HUES48 (cell line): Measurements from ENCODE around the gene ATG4B.
A peak's percentile ranks its signal among the peaks of the same experiment; 100 is the strongest.

Experiments
- H3K27ac ChIP-seq: one replicate; pipeline ENCODE4 v1.7.0; 2013; ENCODE audit warnings: low read depth, low read length, inconsistent platforms
- H3K27me3 ChIP-seq: 2 replicates; pipeline ENCODE4 v1.6.1; 2013; ENCODE audit warnings: mild to moderate bottlenecking, low read length; ENCODE audit not compliant: control insufficient read depth, insufficient read depth
- H3K36me3 ChIP-seq: 2 replicates; pipeline ENCODE4 v1.6.1; 2013; ENCODE audit warnings: low read length; ENCODE audit not compliant: control insufficient read depth, insufficient read depth
- H3K4me1 ChIP-seq: 2 replicates; pipeline ENCODE4 v1.6.1; 2013; ENCODE audit warnings: mild to moderate bottlenecking, low read length; ENCODE audit not compliant: control insufficient read depth, insufficient read depth
- H3K4me3 ChIP-seq: 2 replicates; pipeline ENCODE4 v1.5.1; 2013; ENCODE audit warnings: mild to moderate bottlenecking, low read depth, low read length
- H3K9ac ChIP-seq: 2 replicates; pipeline ENCODE4 v1.6.1; 2013; ENCODE audit warnings: mild to moderate bottlenecking, low read depth, low read length, moderate library complexity
- H3K9me3 ChIP-seq: 2 replicates; pipeline ENCODE4 v1.6.1; 2013; ENCODE audit warnings: low read length; ENCODE audit not compliant: control insufficient read depth, insufficient read depth

ATG4B gene

DNA sequence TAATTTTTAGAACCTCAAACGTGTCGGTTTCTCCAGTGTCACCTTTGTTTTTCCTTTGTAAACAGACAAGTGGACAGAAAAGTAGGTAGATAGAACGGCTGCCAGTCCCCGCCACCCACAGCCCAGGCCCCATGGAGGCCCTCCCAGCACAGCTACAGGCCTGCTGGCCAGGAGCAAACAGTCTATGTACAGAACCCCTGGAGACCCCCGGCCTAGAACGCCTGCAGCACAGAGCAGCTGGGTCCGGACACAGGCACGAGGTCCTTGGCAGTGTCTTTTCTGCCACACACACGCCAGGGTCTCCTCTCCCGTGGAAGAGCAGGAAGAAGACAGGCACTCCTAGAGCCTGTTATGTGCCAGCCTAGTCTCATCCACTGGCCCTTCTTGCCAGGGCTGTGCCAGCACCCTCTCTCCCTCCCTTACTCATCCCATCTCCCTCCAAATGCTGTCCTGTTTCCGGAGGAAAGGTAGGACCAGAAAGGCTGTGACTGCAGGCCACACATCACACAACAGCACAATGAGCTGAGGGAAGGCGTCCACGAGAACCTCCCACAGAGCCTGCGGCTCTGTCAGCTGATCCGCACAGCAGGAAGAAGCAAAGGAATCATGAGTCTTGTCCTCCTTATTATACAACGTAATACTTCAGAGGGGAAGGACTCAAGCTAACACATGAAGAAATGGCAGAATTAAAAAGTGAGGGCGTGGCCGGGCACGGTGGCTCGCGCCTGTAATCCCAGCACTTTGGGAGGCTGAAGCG is 41.5 kb downstream of the ATG4B start:
- no peak overlapping the region for H3K27ac ChIP-seq
- no peaks in the 10 kb centered on the region for H3K27me3 ChIP-seq
- no peak overlapping the region for H3K4me3 ChIP-seq
- no peaks in the 10 kb centered on the region for H3K4me1 ChIP-seq
- no peaks in the 10 kb centered on the region for H3K9me3 ChIP-seq
- no peak overlapping the region for H3K9ac ChIP-seq
- peaks cover 89% of the 10 kb centered on the region for H3K36me3 ChIP-seq

DNA sequence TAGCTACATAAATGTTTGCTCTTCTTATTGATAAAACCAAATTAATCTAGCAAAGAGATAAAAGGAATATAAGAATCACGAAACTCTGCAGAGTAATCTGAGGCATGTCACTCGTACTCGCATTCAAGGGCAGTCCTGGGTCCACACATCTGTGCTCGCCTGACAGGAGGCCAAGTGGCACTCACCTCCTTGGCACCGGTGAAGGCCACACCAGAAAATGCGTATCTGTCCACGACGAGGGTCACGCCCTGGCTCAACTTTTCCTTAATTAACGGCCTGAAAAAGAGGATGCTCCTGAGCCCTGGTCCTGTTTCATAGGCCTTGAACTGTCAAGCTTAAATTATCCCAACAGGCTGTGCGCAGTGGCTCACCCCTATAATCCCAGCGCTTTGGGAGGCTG is 42.6 kb downstream of the ATG4B start:
- Histone ChIP-seq H3K36me3 (peaks cover 96% of the 10 kb centered on the region), H3K27me3 (no peaks in the 10 kb centered on the region), H3K27ac (no peak overlapping the region), H3K9me3 (no peaks in the 10 kb centered on the region), H3K4me3 (no peak overlapping the region), H3K9ac (no peak overlapping the region), H3K4me1 (no peaks in the 10 kb centered on the region)

DNA sequence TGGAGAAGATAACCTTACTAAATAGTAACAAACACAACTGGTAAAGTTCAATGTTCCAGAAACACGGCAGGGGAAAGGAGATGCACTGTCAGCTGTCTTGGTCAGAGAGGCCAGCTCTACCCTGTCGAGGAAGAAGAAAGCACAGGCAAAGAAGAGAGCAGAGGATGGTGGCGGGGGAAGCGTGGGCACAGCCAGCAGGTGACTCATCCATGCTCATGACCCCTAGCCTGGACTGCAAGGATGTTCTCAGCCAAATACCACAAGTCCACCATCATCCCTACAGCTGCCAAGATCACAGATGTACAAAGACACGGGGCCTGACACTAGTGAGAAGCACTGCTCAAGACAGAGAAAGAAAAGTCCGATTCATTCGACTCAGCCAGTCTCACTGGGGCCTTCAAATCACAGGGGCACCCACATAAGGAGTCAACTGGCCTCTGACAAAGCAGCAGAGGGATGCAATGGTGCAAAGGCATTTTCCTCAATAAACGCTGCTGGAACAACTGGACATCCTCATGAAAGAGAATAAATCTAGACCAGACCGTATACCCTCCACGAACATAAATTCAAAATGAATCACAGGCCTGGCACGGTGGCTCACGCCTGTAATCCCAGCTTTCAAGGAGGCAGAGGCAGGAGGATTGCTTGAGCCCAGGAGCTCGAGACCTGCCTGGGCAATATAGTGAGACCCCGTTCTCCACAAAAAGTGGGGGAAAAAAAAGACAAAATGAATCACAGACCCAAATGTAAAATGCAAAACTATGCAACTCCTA is 43.5 kb downstream of the ATG4B start:
- Histone ChIP-seq H3K9me3 (no peaks in the 10 kb centered on the region), H3K9ac (no peak overlapping the region), H3K36me3 (peaks cover 94% of the 10 kb centered on the region), H3K27ac (no peak overlapping the region), H3K27me3 (no peaks in the 10 kb centered on the region), H3K4me1 (no peaks in the 10 kb centered on the region), H3K4me3 (no peak overlapping the region)

DNA sequence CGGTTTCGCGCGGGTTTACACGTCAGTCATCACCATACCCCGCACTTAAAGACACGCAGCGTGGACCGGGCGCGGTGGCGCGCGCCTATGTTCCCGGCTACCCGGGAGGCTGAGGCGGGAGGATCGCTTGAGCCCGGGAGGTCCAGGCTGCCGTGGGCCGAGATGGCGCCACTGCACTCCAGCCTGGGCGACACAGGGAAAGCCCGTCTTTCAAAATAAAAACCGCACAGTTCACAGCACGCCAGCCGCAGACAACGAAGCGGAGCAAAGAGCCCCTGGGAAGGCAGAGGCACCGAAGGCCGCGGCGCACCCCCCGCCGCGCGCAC is 48.8 kb downstream of the ATG4B start:
- Histone ChIP-seq H3K9me3 (no peaks in the 10 kb centered on the region), H3K27ac (peak overlapping the region; percentile 87), H3K36me3 (peaks cover 62% of the 10 kb centered on the region), H3K9ac (peak overlapping the region; percentile 88), H3K27me3 (no peaks in the 10 kb centered on the region), H3K4me3 (peak overlapping the region; percentile 90), H3K4me1 (peaks cover 7% of the 10 kb centered on the region)

DNA sequence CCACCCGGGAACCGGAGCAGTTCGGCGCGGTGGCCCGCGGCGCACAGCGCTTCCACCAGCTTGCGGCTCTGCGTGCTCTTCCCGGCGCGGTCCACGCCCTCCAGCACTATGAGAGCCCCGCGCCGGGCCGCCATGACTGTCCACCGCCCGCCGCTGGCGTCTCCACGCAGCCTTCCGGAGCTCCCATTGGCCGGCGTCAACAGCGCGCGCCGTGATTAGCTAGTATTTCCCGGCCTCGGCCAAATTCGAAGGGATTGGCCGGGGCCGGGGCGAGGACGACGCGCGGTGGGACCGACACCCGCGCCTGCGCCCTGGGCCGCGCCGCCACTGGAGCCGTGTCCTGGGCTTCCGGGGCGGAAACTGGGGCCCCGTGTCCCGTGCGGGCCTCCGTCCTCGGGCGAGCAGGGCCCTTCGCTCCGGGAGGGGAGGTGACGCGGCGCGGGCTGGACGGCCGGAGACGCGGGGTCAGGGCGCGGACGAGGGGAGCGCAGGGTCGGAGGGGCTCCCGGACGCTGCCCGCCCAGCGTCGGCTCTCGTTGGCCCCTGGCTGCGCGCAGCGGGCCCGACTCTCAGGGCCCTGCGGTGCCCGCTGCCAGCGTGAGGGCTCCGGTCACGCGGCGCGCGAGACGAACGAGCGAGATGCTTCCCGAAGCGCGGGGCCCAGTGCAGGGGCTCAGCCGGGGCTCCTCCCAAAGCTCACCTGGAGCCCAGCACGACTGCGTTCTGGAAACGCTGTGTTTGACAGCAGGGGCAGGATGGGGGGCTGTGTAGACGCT is 49.3 kb downstream of the ATG4B start, which contains the start of gene DTYMK:
Gene DTYMK (minus strand): TSS at position 166 of the 776 bp plus-strand sequence. CDS start 32 bp downstream, at position 134.
- peaks cover 7% of the 10 kb centered on the region for H3K4me1 ChIP-seq
- peaks cover 59% of the 10 kb centered on the region for H3K36me3 ChIP-seq
- H3K9ac ChIP-seq, result peak within 1 kb of the TSS; percentile 89
- H3K4me3 ChIP-seq, result peak within 1 kb of the TSS; percentile 90
- peak within 1 kb of the TSS; percentile 87 for H3K27ac ChIP-seq
- no peaks in the 10 kb centered on the region for H3K9me3 ChIP-seq
- H3K27me3 ChIP-seq, result no peaks in the 10 kb centered on the region

DNA sequence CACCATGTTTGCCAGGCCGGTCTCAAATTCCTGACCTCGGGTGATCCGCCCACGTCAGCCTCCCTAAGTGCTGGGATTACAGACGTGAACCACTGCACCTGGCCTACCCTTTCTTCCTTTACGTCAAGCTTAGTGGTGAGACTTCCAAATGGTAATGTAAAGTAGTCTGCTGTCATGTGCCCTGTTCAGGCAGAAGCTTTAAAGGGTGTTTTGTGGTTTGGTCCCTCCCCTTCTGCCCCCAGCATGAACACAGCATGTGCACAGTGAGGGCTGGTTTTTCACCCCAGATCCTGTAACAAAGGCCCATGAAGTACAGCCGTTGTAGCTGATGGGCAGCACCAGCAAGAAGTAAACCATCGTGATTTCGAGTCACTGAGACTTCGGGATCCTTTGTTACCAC is 51.8 kb downstream of the ATG4B start:
- Histone ChIP-seq H3K4me1 (peaks cover 7% of the 10 kb centered on the region), H3K36me3 (peaks cover 45% of the 10 kb centered on the region), H3K27ac (no peak overlapping the region), H3K9ac (no peak overlapping the region), H3K9me3 (no peaks in the 10 kb centered on the region), H3K4me3 (no peak overlapping the region), H3K27me3 (no peaks in the 10 kb centered on the region)

DNA sequence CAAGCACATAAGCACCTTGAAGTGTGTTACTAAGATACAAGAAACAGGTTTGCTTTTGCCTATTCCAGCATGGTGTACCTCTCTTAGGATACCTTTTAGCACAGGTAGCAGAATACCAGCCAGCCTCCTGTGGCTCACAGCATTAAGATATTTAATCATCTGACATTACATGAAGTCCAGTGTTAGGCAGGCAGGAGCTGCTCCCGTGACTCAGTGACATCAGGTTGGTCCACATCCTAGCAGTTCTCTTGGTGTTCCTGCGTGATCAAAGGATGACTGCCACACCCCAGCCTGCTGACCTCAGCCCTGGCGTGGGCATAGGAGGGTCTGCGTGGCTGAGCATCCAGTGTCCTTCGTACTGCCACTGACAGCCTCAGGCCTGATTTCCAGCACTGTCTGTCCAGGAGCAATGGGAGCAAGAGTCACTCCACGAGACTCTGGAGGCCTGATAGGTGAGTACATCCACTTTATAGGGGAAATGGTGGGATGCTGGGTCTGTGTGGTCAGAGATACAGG is 52.8 kb downstream of the ATG4B start:
- H3K9me3 ChIP-seq, result no peaks in the 10 kb centered on the region
- H3K4me1 ChIP-seq, result peaks cover 7% of the 10 kb centered on the region
- H3K4me3 ChIP-seq, result no peak overlapping the region
- no peak overlapping the region for H3K9ac ChIP-seq
- H3K36me3 ChIP-seq, result peaks cover 43% of the 10 kb centered on the region
- H3K27ac ChIP-seq, result no peak overlapping the region
- no peaks in the 10 kb centered on the region for H3K27me3 ChIP-seq

DNA sequence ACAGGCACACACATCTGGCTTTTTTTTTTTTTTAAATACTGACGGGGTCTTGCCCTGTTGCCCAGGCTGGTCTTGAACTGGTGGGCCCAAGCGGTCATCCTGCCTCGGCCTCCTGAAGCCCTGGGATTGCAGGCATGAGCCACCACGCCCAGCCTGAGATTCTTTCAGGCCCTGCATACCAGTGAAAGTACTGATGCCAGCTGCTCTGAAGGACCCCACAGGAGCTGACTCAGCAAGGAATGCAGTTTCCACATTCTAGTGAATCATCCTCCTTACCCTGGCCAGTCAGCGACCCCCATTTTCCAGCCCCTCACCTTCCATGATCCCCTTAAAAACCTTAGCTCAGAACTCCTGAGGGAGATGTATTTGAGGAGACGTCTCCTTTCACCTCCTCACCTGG is 55.0 kb downstream of the ATG4B start:
- peaks cover 7% of the 10 kb centered on the region for H3K4me1 ChIP-seq
- H3K9me3 ChIP-seq, result no peaks in the 10 kb centered on the region
- H3K9ac ChIP-seq, result no peak overlapping the region
- H3K27me3 ChIP-seq, result no peaks in the 10 kb centered on the region
- no peak overlapping the region for H3K4me3 ChIP-seq
- H3K27ac ChIP-seq, result no peak overlapping the region
- H3K36me3 ChIP-seq, result peaks cover 43% of the 10 kb centered on the region

DNA sequence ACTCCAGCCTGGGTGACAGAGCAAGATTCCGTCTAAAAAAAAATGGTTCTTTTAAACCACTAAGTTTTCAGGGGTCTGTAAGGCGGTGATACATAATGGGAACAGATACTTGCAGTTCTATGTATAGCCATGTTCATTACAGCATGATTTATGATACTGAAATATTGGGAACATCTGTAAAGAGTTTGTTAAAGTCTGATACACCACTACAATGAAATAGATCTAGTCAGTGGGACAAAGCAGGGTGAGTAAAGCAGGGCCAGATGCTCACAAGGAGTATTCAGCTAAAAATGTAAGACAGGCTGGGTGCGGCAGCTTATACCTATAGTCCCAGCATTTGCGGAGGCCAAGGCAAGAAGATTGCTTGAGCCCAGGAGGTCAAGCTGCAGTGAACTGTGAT is 58.2 kb downstream of the ATG4B start:
- Histone ChIP-seq H3K4me1 (no peaks in the 10 kb centered on the region), H3K36me3 (peaks cover 27% of the 10 kb centered on the region), H3K4me3 (no peak overlapping the region), H3K9me3 (no peaks in the 10 kb centered on the region), H3K27me3 (no peaks in the 10 kb centered on the region), H3K27ac (no peak overlapping the region), H3K9ac (no peak overlapping the region)

DNA sequence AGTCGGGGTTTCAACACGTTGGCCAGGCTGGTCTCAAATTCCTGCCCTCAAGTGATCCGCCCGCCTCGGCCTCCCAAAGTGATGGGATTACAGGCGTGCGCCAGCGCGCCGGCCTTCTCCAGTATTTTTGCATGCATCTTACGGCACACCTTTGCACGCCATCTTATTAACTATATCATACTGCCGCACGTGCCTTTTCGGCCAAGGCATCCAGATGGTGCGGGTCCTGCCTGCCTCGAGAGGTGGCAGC is 63.6 kb downstream of the ATG4B start:
- H3K27me3 ChIP-seq, result no peaks in the 10 kb centered on the region
- peaks cover 6% of the 10 kb centered on the region; the same call in 1 of the 2 replicates for H3K4me1 ChIP-seq
- peak overlapping the region; percentile 98 for H3K9ac ChIP-seq
- peak overlapping the region; percentile 98 for H3K27ac ChIP-seq
- H3K36me3 ChIP-seq, result peaks cover 19% of the 10 kb centered on the region
- H3K9me3 ChIP-seq, result no peaks in the 10 kb centered on the region
- H3K4me3 ChIP-seq, result peak overlapping the region; percentile 83
